ENCODE results near the gene DCST1. TPM values are rescaled to one million over a fixed set of nuclear protein-coding genes. Genes with fewer than 3 reads are reported as not detected.

Gene DCST1
- total and polyA plus RNA-seq, 2 donors (not counting 3 experiments of a cell fraction or from before 2014, with no cell fraction given), result not detected

GRCh38 chr1:155091071-155092051 lies 57.7 kb downstream of the DCST1 start:
- dilution Hi-C loops (cut with MboI; ENCODE audit: extremely low pct_ligation_motif_present, low sequenced_read_pairs) (no loop called here), intact Hi-C loops (cut with micrococcal nuclease) (loop anchor here (1.0 kb wide), 2 partner anchors 76 to 82 kb away; partner anchors contain the start of genes KRTCAP2 and TRIM46)
- ChIA-PET CTCF (interaction anchor here (0.5 to 13.7 kb wide), 39 partner anchors 9 to 532 kb away, joined by 3 to 673 read pairs (median 6); partner anchors contain the start of genes ADAM15, DPM3, EFNA1 and EFNA3), POLR2A (interaction anchor here (0.8 to 1.3 kb wide), 2 partner anchors 76 to 82 kb away, joined by 3 to 5 read pairs; partner anchors contain the start of gene KRTCAP2)
- H2AFZ ChIP-seq (ENCODE audit: low read depth, low read length), result peak overlapping the region; percentile 69
- H3K9me1 ChIP-seq (replicated peaks; ENCODE audit: control insufficient read depth, extremely low read depth, insufficient read depth, low read length), result no peaks in the 10 kb centered on the region
- DNase-seq (ENCODE audit: low read depth, low spot score) (peak; percentile 77), FAIRE-seq (peak; percentile 92)
- H3K9me3 ChIP-seq (replicated peaks; ENCODE audit: control insufficient read depth, insufficient read depth, low read length), result no peaks in the 10 kb centered on the region
- H3K27ac ChIP-seq (ENCODE audit: insufficient read depth, low read depth, low read length), result no peak overlapping the region
- peaks cover 6 to 18% of the 10 kb centered on the region in 2 experiments for H3K27me3 ChIP-seq (ENCODE audit: control insufficient read depth in 2 of 2, insufficient read depth in 2 of 2, low read length in 2 of 2)
- TF ChIP-seq MYC (IDR thresholded peaks at IDR 0.05; ENCODE audit: low read depth, low read length) (no peak), FOS (IDR thresholded peaks at IDR 0.05; ENCODE audit: borderline replicate concordance, insufficient read depth, low read length) (no peak), GATA2 (IDR thresholded peaks at IDR 0.05; ENCODE audit: insufficient read depth, insufficient read length, low read depth, low read length) (no peak), EZH2 (IDR thresholded peaks at IDR 0.05; ENCODE audit: borderline replicate concordance, low read depth, low read length, severe bottlenecking) (no peak), POLR2AphosphoS5 (IDR thresholded peaks at IDR 0.05; ENCODE audit: insufficient read depth, low read depth, low read length) (no peak), CTCF (IDR thresholded peaks at IDR 0.05; ENCODE audit: extremely low read depth in 1 of 2, insufficient read depth in 1 of 2, low read depth in 1 of 2, low read length in 2 of 2) (peak; percentile 94 to 99), POLR2A (IDR thresholded peaks at IDR 0.05; ENCODE audit: low read depth, low read length) (no peak), MAX (IDR thresholded peaks at IDR 0.05; ENCODE audit: insufficient read depth, insufficient read length) (peak; percentile 92), JUN (IDR thresholded peaks at IDR 0.05; ENCODE audit: borderline replicate concordance, insufficient read depth, insufficient read length, low read depth) (no peak)
- no peak overlapping the region for H3K4me3 ChIP-seq (replicated peaks in 1 of 3; ENCODE audit: insufficient read depth in 1 of 3, low read depth in 1 of 3, low read length in 3 of 3)
- H4K20me1 ChIP-seq (replicated peaks; ENCODE audit: control insufficient read depth, extremely low read depth, insufficient read depth, low read length), result no peaks in the 10 kb centered on the region
- no TSS peak for BruUV-seq (replicated peaks)
- H3K36me3 ChIP-seq (ENCODE audit: control insufficient read depth in 2 of 2, extremely low read depth in 1 of 2, insufficient read depth in 2 of 2, low read length in 2 of 2), result no peaks in the 10 kb centered on the region
- H3K79me2 ChIP-seq (ENCODE audit: control insufficient read depth, insufficient read depth, low read length), result no peaks in the 10 kb centered on the region
- H3K9ac ChIP-seq (replicated peaks; ENCODE audit: extremely low read depth, insufficient read depth, low read length), result no peak overlapping the region
- no peaks in the 10 kb centered on the region for H3K4me1 ChIP-seq (ENCODE audit: control insufficient read depth, extremely low read depth, insufficient read depth, low read length)
- H3K4me2 ChIP-seq (ENCODE audit: insufficient read depth, low read length), result no peak overlapping the region
